Activated T-helper 17 cell treated with anti-CD3 and anti-CD28 coated beads, Interleukin-2, amount 50 U/mL, for 72 hours (primary cell): Measurements from ENCODE around the gene PROSER2. TPM values are rescaled to one million over a fixed set of nuclear protein-coding genes. Genes with fewer than 3 reads are reported as not detected.
"Not testable (repeated sequence)": the region's sequence is repeated elsewhere in the genome, so short reads cannot be mapped to it uniquely, and the experiment has no call there.

Experiments used
- ATAC-seq: fragments of 150-1000 bp; cut with Tn5 transposase; replicated peaks from 2 replicates; pipeline ENCODE4 v1.10.0; 2021; ENCODE audit warnings: mild to moderate bottlenecking, moderate library complexity
- H3K27ac Mint-ChIP-seq: one replicate; pipeline ENCODE4 v1.8.0; 2022; ENCODE audit warnings: mixed read lengths
- H3K27me3 Mint-ChIP-seq: one replicate; pipeline ENCODE4 v1.8.0; 2022; ENCODE audit warnings: mixed read lengths
- H3K36me3 Mint-ChIP-seq: one replicate; pipeline ENCODE4 v1.8.0; 2022; ENCODE audit warnings: low read depth, mild to moderate bottlenecking, mixed read lengths
- H3K4me1 Mint-ChIP-seq: one replicate; pipeline ENCODE4 v1.8.0; 2022; ENCODE audit warnings: mixed read lengths
- H3K4me3 Mint-ChIP-seq: one replicate; pipeline ENCODE4 v1.8.0; 2022; ENCODE audit warnings: mild to moderate bottlenecking, mixed read lengths
- H3K9me3 Mint-ChIP-seq: one replicate; pipeline ENCODE4 v1.8.0; 2022; ENCODE audit warnings: mixed read lengths
- total RNA-seq, 2 donors: library from RNA; stranded (reverse); gene quantifications; one replicate each; pipeline ENCODE4 v1.2.3, GENCODE V29; 2022

Gene PROSER2
- total RNA-seq, 2 donors from 2014 or later = 0.37 to 1.6 TPM

- no peak for ATAC-seq
- Mint-ChIP-seq H3K36me3 (no peaks in the 10 kb centered on the region), H3K4me3 (no peak overlapping the region), H3K4me1 (no peaks in the 10 kb centered on the region), H3K9me3 (no peaks in the 10 kb centered on the region), H3K27ac (no peak overlapping the region), H3K27me3 (peaks cover 4% of the 10 kb centered on the region)
Measured at GRCh38 chr10:11837372-11838161, 14.4 kb downstream of the PROSER2 start.

- Mint-ChIP-seq H3K36me3 (no peaks in the 10 kb centered on the region), H3K27me3 (peaks cover 4% of the 10 kb centered on the region), H3K27ac (no peak overlapping the region), H3K4me3 (no peak overlapping the region), H3K9me3 (no peaks in the 10 kb centered on the region), H3K4me1 (no peaks in the 10 kb centered on the region)
- ATAC-seq = no peak
Measured at GRCh38 chr10:11838298-11838852, 15.2 kb downstream of the PROSER2 start.

- no peak overlapping the region for H3K4me3 Mint-ChIP-seq
- no peak for ATAC-seq
- no peaks in the 10 kb centered on the region for H3K4me1 Mint-ChIP-seq
- peaks cover 8% of the 10 kb centered on the region for H3K27me3 Mint-ChIP-seq
- no peak overlapping the region for H3K27ac Mint-ChIP-seq
- no peaks in the 10 kb centered on the region for H3K9me3 Mint-ChIP-seq
- no peaks in the 10 kb centered on the region for H3K36me3 Mint-ChIP-seq
Measured at GRCh38 chr10:11841375-11841774, 18.2 kb downstream of the PROSER2 start.

GRCh38 chr10:11842411-11842810 lies 19.3 kb downstream of the PROSER2 start:
- Mint-ChIP-seq H3K4me3 (no peak overlapping the region), H3K27me3 (peaks cover 8% of the 10 kb centered on the region), H3K36me3 (no peaks in the 10 kb centered on the region), H3K4me1 (no peaks in the 10 kb centered on the region), H3K9me3 (no peaks in the 10 kb centered on the region), H3K27ac (no peak overlapping the region)
- ATAC-seq = no peak

DNA sequence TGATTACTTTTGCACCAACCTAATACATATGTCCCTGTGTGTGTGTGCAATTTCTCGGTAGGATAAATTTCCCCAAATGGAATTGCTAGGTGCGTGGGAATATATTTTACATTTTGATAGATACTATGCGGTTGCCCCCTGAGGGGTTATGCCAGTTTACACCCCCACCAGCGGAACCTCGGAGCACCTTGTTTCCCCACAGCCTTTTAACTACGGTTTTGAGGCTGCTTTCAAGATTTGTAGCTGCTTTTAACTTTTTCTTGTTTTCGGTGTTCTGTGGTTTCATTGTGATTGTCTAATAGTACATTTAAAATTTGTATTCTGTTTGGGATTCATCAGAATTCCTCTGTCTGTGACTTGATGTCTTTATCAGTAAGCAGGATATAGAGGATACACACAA lies 22.0 kb downstream of the PROSER2 start:
- no peaks in the 10 kb centered on the region for H3K36me3 Mint-ChIP-seq
- no peak overlapping the region for H3K27ac Mint-ChIP-seq
- H3K4me1 Mint-ChIP-seq = no peaks in the 10 kb centered on the region
- no peak overlapping the region for H3K4me3 Mint-ChIP-seq
- H3K9me3 Mint-ChIP-seq = no peaks in the 10 kb centered on the region
- H3K27me3 Mint-ChIP-seq = peaks cover 8% of the 10 kb centered on the region
- no peak for ATAC-seq

DNA sequence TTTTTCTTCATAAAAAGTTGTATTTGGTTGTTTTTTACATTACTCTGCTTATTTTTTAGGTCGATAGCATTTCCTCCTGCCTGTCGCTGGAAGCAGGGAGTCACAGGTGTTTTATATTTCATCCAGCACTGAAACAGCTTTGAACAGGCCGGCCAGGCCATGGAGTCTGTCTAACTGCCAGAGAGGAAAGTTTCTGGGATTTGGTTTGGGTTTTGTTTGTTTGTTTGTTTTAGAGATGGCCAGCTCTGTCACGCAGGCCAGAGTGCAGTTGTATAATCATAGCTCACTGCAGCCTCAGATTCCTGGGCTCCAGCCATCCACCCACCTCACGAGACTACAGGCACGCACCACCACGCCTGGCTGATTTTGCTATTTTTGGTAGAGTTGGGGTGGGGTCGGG lies 23.4 kb downstream of the PROSER2 start:
- no peak overlapping the region for H3K27ac Mint-ChIP-seq
- H3K9me3 Mint-ChIP-seq = no peaks in the 10 kb centered on the region
- no peak for ATAC-seq
- H3K4me1 Mint-ChIP-seq = no peaks in the 10 kb centered on the region
- no peak overlapping the region for H3K4me3 Mint-ChIP-seq
- H3K36me3 Mint-ChIP-seq = no peaks in the 10 kb centered on the region
- peaks cover 8% of the 10 kb centered on the region for H3K27me3 Mint-ChIP-seq

- H3K36me3 Mint-ChIP-seq = no peaks in the 10 kb centered on the region
- H3K4me3 Mint-ChIP-seq = no peak overlapping the region
- no peaks in the 10 kb centered on the region for H3K4me1 Mint-ChIP-seq
- no peak overlapping the region for H3K27ac Mint-ChIP-seq
- H3K9me3 Mint-ChIP-seq = no peaks in the 10 kb centered on the region
- H3K27me3 Mint-ChIP-seq = peaks cover 2% of the 10 kb centered on the region
- ATAC-seq = no peak
Measured at GRCh38 chr10:11849277-11849676, 26.1 kb downstream of the PROSER2 start.

GRCh38 chr10:11849911-11850310 lies 26.8 kb downstream of the PROSER2 start:
- H3K4me3 Mint-ChIP-seq = no peak overlapping the region
- no peak overlapping the region for H3K27ac Mint-ChIP-seq
- no peaks in the 10 kb centered on the region for H3K4me1 Mint-ChIP-seq
- H3K36me3 Mint-ChIP-seq = no peaks in the 10 kb centered on the region
- no peaks in the 10 kb centered on the region for H3K9me3 Mint-ChIP-seq
- no peak for ATAC-seq
- H3K27me3 Mint-ChIP-seq = no peaks in the 10 kb centered on the region

GRCh38 chr10:11851910-11852309 lies 28.8 kb downstream of the PROSER2 start:
- H3K4me3 Mint-ChIP-seq = no peak overlapping the region
- no peak overlapping the region for H3K27ac Mint-ChIP-seq
- H3K36me3 Mint-ChIP-seq = no peaks in the 10 kb centered on the region
- no peaks in the 10 kb centered on the region for H3K9me3 Mint-ChIP-seq
- no peaks in the 10 kb centered on the region for H3K4me1 Mint-ChIP-seq
- no peak for ATAC-seq
- no peaks in the 10 kb centered on the region for H3K27me3 Mint-ChIP-seq

DNA sequence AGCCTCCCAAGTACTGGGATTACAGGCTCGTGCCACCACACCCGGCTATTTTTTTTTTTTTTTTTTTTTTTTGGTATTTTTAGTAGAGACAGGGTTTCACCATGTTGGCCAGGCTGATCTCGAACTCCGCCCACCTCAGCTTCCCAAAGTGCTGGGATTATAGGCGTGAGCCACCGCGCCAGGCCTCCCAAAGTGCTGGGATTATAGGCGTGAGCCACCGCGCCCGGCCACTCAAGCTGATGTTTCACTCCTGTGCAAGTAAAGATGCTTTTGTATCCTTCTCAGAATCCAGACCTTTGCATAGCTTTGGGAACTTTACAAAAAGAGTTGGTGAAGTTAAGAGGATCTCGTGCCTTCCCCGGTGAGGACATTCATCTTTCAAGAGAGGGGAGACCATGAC lies 29.5 kb downstream of the PROSER2 start:
- not testable (repeated sequence) for H3K27ac Mint-ChIP-seq, H3K4me1 Mint-ChIP-seq, H3K4me3 Mint-ChIP-seq, H3K9me3 Mint-ChIP-seq, H3K27me3 Mint-ChIP-seq, ATAC-seq, H3K36me3 Mint-ChIP-seq

- Mint-ChIP-seq H3K4me3 (no peak overlapping the region), H3K4me1 (no peaks in the 10 kb centered on the region), H3K9me3 (no peaks in the 10 kb centered on the region), H3K36me3 (no peaks in the 10 kb centered on the region), H3K27ac (no peak overlapping the region), H3K27me3 (no peaks in the 10 kb centered on the region)
- ATAC-seq = no peak
Measured at GRCh38 chr10:11853468-11853867, 30.3 kb downstream of the PROSER2 start.

- Mint-ChIP-seq H3K4me3 (no peak overlapping the region), H3K9me3 (no peaks in the 10 kb centered on the region), H3K27ac (no peak overlapping the region), H3K36me3 (no peaks in the 10 kb centered on the region), H3K27me3 (no peaks in the 10 kb centered on the region), H3K4me1 (no peaks in the 10 kb centered on the region)
- no peak for ATAC-seq
Measured at GRCh38 chr10:11854301-11854700, 31.1 kb downstream of the PROSER2 start.

- Mint-ChIP-seq H3K4me3 (no peak overlapping the region), H3K9me3 (no peaks in the 10 kb centered on the region), H3K27me3 (no peaks in the 10 kb centered on the region), H3K4me1 (no peaks in the 10 kb centered on the region), H3K27ac (no peak overlapping the region), H3K36me3 (no peaks in the 10 kb centered on the region)
- no peak for ATAC-seq
Measured at GRCh38 chr10:11856089-11856488, 32.9 kb downstream of the PROSER2 start.

GRCh38 chr10:11856678-11857077 lies 33.5 kb downstream of the PROSER2 start:
- Mint-ChIP-seq H3K36me3 (no peaks in the 10 kb centered on the region), H3K9me3 (no peaks in the 10 kb centered on the region), H3K27me3 (no peaks in the 10 kb centered on the region), H3K27ac (no peak overlapping the region), H3K4me3 (no peak overlapping the region), H3K4me1 (no peaks in the 10 kb centered on the region)
- ATAC-seq = no peak

DNA sequence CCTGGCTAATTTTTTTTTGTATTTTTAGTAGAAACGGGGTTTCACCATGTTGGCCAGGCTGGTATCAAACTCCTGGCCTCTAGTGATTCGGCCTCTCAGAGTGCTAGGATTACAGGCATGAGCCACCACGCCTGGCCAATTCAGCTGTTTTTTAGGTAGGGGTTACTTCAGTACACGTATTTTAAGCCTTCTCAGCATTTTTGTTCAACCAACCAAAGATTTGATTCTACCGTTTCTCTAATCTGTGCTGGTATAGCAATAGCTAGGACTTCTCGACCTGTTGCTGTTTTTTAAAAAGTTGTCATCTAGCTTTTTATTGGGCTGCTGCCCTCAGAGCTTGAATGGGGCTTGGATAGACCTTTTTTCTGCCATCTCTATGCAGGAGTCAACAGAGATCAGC lies 34.9 kb downstream of the PROSER2 start:
- Mint-ChIP-seq H3K4me3 (no peak overlapping the region), H3K27me3 (no peaks in the 10 kb centered on the region), H3K9me3 (no peaks in the 10 kb centered on the region), H3K36me3 (no peaks in the 10 kb centered on the region), H3K4me1 (peaks cover under 1% of the 10 kb centered on the region), H3K27ac (no peak overlapping the region)
- no peak for ATAC-seq
